GM10266 (cell line): ENCODE data around the gene SH3GL2.

Experiments used
- DNase-seq: peaks from one replicate; pipeline ENCODE4 v3.0.0; 2012; ENCODE audit errors: extremely low spot score
- CTCF ChIP-seq: IDR thresholded peaks from 2 replicates; pipeline ENCODE4 v1.5.1; 2012; ENCODE audit warnings: mild to moderate bottlenecking, low read depth; ENCODE audit not compliant: control insufficient read depth, insufficient read depth; ENCODE audit errors: missing control alignments

The SH3GL2 gene

GRCh38 chr9:17795744-17796143 lies 216.9 kb downstream of the SH3GL2 start:
- TF ChIP-seq CTCF: no peak
- no peak for DNase-seq

GRCh38 chr9:17799369-17799768 lies 220.5 kb downstream of the SH3GL2 start:
- no peak for TF ChIP-seq CTCF
- no peak for DNase-seq

GRCh38 chr9:17800418-17800817 lies 221.6 kb downstream of the SH3GL2 start:
- DNase-seq: no peak
- no peak for TF ChIP-seq CTCF

GRCh38 chr9:17802249-17802857 lies 223.5 kb downstream of the SH3GL2 start:
- peak; percentile 47 for TF ChIP-seq CTCF
- DNase-seq: peak; percentile 12

- no peak for DNase-seq
- TF ChIP-seq CTCF: no peak
Observed at GRCh38 chr9:17807613-17808282, 228.9 kb downstream of the SH3GL2 start.

- TF ChIP-seq CTCF: no peak
Observed at GRCh38 chr9:17810317-17810716, 231.5 kb downstream of the SH3GL2 start.

More at GRCh38 chr9:17810317-17810716, 231.5 kb downstream of the SH3GL2 start:
- DNase-seq: no peak
